ENCODE data around the gene CDHR4. TPM values are rescaled to one million over a fixed set of nuclear protein-coding genes. Genes with fewer than 3 reads are reported as not detected.

The CDHR4 gene
- total RNA-seq, 1 experiment from 2014 or later, result 0.17 TPM

GRCh38 chr3:49787536-49787935, 12.1 kb downstream of the CDHR4 start:
- Mint-ChIP-seq H3K36me3 (peaks cover 10% of the 10 kb centered on the region), H3K4me3 (no peak overlapping the region), H3K9me3 (no peaks in the 10 kb centered on the region), H3K27ac (no peak overlapping the region), H3K27me3 (ENCODE audit: low read depth) (peaks cover 19% of the 10 kb centered on the region), H3K4me1 (peaks cover 20% of the 10 kb centered on the region)
- ChIA-PET POLR2A (interaction anchor here (0.5 to 1.7 kb wide), 2 partner anchors 69 to 142 kb away, joined by 3 to 6 read pairs; no protein-coding TSS in a partner anchor), CTCF (interaction anchor here (1.6 to 3.5 kb wide), 2 partner anchors 14 to 123 kb away, joined by 4 to 36 read pairs; partner anchors contain the start of genes CDHR4 and INKA1)
- DNase-seq (ENCODE audit: low spot score) (no peak), ATAC-seq (no peak)
- TF ChIP-seq, protein P1, sequence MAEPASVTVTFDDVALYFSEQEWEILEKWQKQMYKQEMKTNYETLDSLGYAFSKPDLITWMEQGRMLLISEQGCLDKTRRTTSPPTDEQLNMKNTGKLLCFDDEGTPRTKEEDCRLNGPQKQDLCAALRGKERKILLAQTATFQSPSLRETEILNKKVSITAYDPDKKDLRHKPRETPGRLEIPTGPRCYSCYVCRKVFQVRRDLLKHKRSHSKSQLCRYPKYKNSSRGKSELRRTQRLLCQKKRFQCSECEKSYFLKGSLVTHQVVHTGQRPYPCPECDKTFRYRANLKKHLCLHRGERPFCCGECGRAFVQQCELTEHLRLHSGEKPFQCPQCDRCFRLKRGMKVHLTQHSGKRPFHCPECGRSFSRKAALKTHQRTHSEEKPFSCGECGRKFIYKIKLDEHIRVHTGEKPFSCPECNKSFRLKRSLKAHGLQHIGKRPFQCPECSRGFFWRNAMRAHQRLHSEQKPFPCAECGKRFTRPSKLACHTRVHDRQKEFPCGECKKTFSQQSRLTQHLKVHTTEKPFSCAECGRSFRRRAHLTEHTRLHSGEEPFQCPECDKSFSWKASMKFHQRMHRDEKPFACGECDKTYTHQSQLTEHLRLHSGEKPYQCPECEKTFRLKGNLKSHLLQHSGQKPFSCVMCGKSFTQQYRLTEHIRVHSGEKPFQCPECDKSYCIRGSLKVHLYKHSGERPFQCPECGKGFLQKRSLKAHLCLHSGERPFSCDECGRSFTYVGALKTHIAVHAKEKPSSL (CRISPR knock-in tag; conservative IDR thresholded peaks at IDR 0.05), result no peak
- TF ChIP-seq, protein P2, sequence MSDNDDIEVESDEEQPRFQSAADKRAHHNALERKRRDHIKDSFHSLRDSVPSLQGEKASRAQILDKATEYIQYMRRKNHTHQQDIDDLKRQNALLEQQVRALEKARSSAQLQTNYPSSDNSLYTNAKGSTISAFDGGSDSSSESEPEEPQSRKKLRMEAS (CRISPR knock-in tag; IDR thresholded peaks at IDR 0.05), result no peak
- no peak for TF ChIP-seq ZNF121 (CRISPR knock-in tag; IDR thresholded peaks at IDR 0.05)
- no peak for TF ChIP-seq CREM (CRISPR knock-in tag; IDR thresholded peaks at IDR 0.05)
- TF ChIP-seq ZNF416 (CRISPR knock-in tag; IDR thresholded peaks at IDR 0.05), result no peak
- no peak for TF ChIP-seq ZNF263 (CRISPR knock-in tag; IDR thresholded peaks at IDR 0.05; ENCODE audit: low read depth)
- no peak for TF ChIP-seq NR3C1 (CRISPR knock-in tag; conservative IDR thresholded peaks at IDR 0.05; ENCODE audit: low read depth)
- TF ChIP-seq GTF2I (CRISPR knock-in tag; conservative IDR thresholded peaks at IDR 0.05), result no peak
- TF ChIP-seq GABPB1 (CRISPR knock-in tag; IDR thresholded peaks at IDR 0.05), result no peak
- TF ChIP-seq TEAD1 (CRISPR knock-in tag; IDR thresholded peaks at IDR 0.05), result no peak
- no peak for TF ChIP-seq SMAD3 (CRISPR knock-in tag; IDR thresholded peaks at IDR 0.05; ENCODE audit: borderline replicate concordance)

GRCh38 chr3:49787182-49787464, 12.6 kb downstream of the CDHR4 start:
- ATAC-seq (no peak), DNase-seq (ENCODE audit: low spot score) (no peak)
- peaks cover 12% of the 10 kb centered on the region for H3K36me3 Mint-ChIP-seq
- H3K9me3 Mint-ChIP-seq, result no peaks in the 10 kb centered on the region
- H3K4me1 Mint-ChIP-seq, result peaks cover 20% of the 10 kb centered on the region
- H3K27ac Mint-ChIP-seq, result peak overlapping the region; percentile 93
- CTCF ChIA-PET, result interaction anchor here (1.2 to 3.5 kb wide), 3 partner anchors 15 to 123 kb away, joined by 4 to 36 read pairs (median 9); partner anchors contain the start of genes AMIGO3, CDHR4 and INKA1
- H3K4me3 Mint-ChIP-seq, result peak overlapping the region; percentile 90
- POLR2A ChIA-PET, result interaction anchor here (0.5 to 1.7 kb wide), 3 partner anchors 36 to 143 kb away, joined by 3 to 6 read pairs (median 5); no protein-coding TSS in a partner anchor
- H3K27me3 Mint-ChIP-seq (ENCODE audit: low read depth), result peaks cover 15% of the 10 kb centered on the region
- TF ChIP-seq SMAD4 (CRISPR knock-in tag; IDR thresholded peaks at IDR 0.05) (no peak), ZNF219 (CRISPR knock-in tag; IDR thresholded peaks at IDR 0.05; ENCODE audit: borderline replicate concordance) (no peak), ZNF138 (CRISPR knock-in tag; conservative IDR thresholded peaks at IDR 0.05) (no peak), SMAD3 (CRISPR knock-in tag; IDR thresholded peaks at IDR 0.05; ENCODE audit: borderline replicate concordance) (no peak), ZSCAN18 (CRISPR knock-in tag; IDR thresholded peaks at IDR 0.05) (no peak), ZNF423 (CRISPR knock-in tag; IDR thresholded peaks at IDR 0.05) (no peak), IRF1 (CRISPR knock-in tag; IDR thresholded peaks at IDR 0.05) (no peak), ZNF232 (CRISPR knock-in tag; IDR thresholded peaks at IDR 0.05) (no peak), FOXK1 (CRISPR knock-in tag; IDR thresholded peaks at IDR 0.05) (no peak), ZBTB43 (CRISPR knock-in tag; IDR thresholded peaks at IDR 0.05) (no peak), CTCF (IDR thresholded peaks at IDR 0.05) (no peak), MYBL2 (CRISPR knock-in tag; IDR thresholded peaks at IDR 0.05) (no peak)
- TF ChIP-seq, protein P3, sequence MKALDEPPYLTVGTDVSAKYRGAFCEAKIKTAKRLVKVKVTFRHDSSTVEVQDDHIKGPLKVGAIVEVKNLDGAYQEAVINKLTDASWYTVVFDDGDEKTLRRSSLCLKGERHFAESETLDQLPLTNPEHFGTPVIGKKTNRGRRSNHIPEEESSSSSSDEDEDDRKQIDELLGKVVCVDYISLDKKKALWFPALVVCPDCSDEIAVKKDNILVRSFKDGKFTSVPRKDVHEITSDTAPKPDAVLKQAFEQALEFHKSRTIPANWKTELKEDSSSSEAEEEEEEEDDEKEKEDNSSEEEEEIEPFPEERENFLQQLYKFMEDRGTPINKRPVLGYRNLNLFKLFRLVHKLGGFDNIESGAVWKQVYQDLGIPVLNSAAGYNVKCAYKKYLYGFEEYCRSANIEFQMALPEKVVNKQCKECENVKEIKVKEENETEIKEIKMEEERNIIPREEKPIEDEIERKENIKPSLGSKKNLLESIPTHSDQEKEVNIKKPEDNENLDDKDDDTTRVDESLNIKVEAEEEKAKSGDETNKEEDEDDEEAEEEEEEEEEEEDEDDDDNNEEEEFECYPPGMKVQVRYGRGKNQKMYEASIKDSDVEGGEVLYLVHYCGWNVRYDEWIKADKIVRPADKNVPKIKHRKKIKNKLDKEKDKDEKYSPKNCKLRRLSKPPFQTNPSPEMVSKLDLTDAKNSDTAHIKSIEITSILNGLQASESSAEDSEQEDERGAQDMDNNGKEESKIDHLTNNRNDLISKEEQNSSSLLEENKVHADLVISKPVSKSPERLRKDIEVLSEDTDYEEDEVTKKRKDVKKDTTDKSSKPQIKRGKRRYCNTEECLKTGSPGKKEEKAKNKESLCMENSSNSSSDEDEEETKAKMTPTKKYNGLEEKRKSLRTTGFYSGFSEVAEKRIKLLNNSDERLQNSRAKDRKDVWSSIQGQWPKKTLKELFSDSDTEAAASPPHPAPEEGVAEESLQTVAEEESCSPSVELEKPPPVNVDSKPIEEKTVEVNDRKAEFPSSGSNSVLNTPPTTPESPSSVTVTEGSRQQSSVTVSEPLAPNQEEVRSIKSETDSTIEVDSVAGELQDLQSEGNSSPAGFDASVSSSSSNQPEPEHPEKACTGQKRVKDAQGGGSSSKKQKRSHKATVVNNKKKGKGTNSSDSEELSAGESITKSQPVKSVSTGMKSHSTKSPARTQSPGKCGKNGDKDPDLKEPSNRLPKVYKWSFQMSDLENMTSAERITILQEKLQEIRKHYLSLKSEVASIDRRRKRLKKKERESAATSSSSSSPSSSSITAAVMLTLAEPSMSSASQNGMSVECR (CRISPR knock-in tag; IDR thresholded peaks at IDR 0.05; ENCODE audit: borderline replicate concordance), result no peak
- TF ChIP-seq, protein P4, sequence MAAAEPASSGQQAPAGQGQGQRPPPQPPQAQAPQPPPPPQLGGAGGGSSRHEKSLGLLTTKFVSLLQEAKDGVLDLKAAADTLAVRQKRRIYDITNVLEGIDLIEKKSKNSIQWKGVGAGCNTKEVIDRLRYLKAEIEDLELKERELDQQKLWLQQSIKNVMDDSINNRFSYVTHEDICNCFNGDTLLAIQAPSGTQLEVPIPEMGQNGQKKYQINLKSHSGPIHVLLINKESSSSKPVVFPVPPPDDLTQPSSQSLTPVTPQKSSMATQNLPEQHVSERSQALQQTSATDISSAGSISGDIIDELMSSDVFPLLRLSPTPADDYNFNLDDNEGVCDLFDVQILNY (CRISPR knock-in tag; IDR thresholded peaks at IDR 0.05), result no peak
